GM10248 (cell line): ENCODE measurements around the gene ALMS1.

ENCODE experiments used
- CTCF ChIA-PET: fragments of 300-600 bp; sonication (Branson Sonifier 250); formaldehyde crosslinking; extraction: SDS; loops from one replicate; lab custom pipeline; 2021; ENCODE audit warnings: antibody characterized with exemption; lab: Yijun Ruan, JAX
- POLR2A ChIA-PET: fragments of 350-650 bp; sonication (Branson Sonifier 250); formaldehyde crosslinking; extraction: SDS; loops from one replicate; lab custom pipeline; 2020; ENCODE audit warnings: antibody characterized with exemption; lab: Yijun Ruan, JAX
- DNase-seq: peaks from one replicate; pipeline ENCODE4 v3.0.0; 2012; ENCODE audit errors: extremely low spot score
- CTCF ChIP-seq: IDR thresholded peaks from 2 replicates; pipeline ENCODE4 v1.5.1; 2012; ENCODE audit warnings: mild to moderate bottlenecking, low read depth; ENCODE audit errors: extremely low read depth, missing control alignments, control extremely low read depth

Gene ALMS1

DNA sequence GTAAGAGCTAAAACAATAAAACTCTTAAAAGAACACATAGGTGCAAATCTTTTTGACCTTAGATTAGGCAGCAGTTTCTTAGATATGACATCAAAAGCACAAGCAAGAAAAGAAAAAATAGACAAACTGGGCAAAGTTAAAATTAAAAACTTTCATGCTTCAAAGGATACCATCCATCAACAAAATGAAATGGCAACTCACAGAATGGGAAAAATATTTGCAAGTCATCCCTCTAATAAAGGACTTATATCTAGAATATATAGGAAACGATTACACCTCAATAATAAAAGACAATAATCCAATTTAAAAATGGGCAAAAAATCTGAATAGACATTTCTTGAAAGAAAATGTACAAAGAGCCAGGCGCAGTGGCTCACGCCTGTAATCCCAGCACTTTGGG is 29.5 kb upstream of the ALMS1 start:
- POLR2A ChIA-PET, result no interaction called here
- no peak for DNase-seq
- CTCF ChIA-PET, result no interaction called here
- no peak for TF ChIP-seq CTCF

GRCh38 chr2:73359915-73360697 is 25.5 kb upstream of the ALMS1 start:
- ChIA-PET POLR2A (no interaction called here), CTCF (interaction anchor here (0.9 to 2.0 kb wide), 3 partner anchors 9 to 69 kb away, joined by 3 to 7 read pairs (median 3); no protein-coding TSS in a partner anchor)
- DNase-seq, result no peak
- no peak for TF ChIP-seq CTCF

GRCh38 chr2:73366060-73366459 is 19.6 kb upstream of the ALMS1 start:
- CTCF ChIA-PET, result no interaction called here
- DNase-seq, result no peak
- POLR2A ChIA-PET, result no interaction called here
- TF ChIP-seq CTCF, result no peak

DNA sequence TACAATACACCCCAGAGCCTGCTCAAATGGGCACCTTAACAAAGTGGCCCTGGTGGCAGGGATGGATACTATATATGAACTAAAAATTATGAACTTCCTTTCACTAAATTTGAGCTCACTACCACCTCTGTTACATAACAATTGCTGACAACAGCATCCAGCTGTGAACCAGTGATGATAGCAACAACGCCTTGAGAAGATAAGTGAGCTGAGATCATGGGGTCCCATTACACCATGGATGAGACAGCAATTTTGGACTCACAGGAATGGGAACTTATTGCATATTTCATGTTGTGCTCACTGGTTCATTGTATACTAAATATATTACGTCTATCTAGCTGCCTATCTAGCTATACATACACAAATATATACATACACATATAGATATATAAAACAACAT is 16.9 kb upstream of the ALMS1 start:
- POLR2A ChIA-PET, result no interaction called here
- CTCF ChIA-PET, result interaction anchor here (1.0 to 2.1 kb wide), 4 partner anchors 9 to 78 kb away, joined by 3 to 7 read pairs (median 5); no protein-coding TSS in a partner anchor
- DNase-seq, result no peak
- TF ChIP-seq CTCF, result no peak

- no peak for TF ChIP-seq CTCF
- ChIA-PET CTCF (no interaction called here), POLR2A (no interaction called here)
- no peak for DNase-seq
Measured at GRCh38 chr2:73370348-73370747, 15.3 kb upstream of the ALMS1 start.

GRCh38 chr2:73373344-73373743 is 12.3 kb upstream of the ALMS1 start:
- no peak for DNase-seq
- ChIA-PET POLR2A (no interaction called here), CTCF (no interaction called here)
- no peak for TF ChIP-seq CTCF

- CTCF ChIA-PET, result no interaction called here
- DNase-seq, result no peak
- POLR2A ChIA-PET, result no interaction called here
- no peak for TF ChIP-seq CTCF
Measured at GRCh38 chr2:73374269-73374668, 11.4 kb upstream of the ALMS1 start.
